GM10248 (cell line): ENCODE results near the gene DOCK1.

Experiments used
- CTCF ChIA-PET: fragments of 300-600 bp; sonication (Branson Sonifier 250); formaldehyde crosslinking; extraction: SDS; loops from one replicate; lab custom pipeline; 2021; ENCODE audit warnings: antibody characterized with exemption; lab: Yijun Ruan, JAX
- POLR2A ChIA-PET: fragments of 350-650 bp; sonication (Branson Sonifier 250); formaldehyde crosslinking; extraction: SDS; loops from one replicate; lab custom pipeline; 2020; ENCODE audit warnings: antibody characterized with exemption; lab: Yijun Ruan, JAX
- DNase-seq: peaks from one replicate; pipeline ENCODE4 v3.0.0; 2012; ENCODE audit errors: extremely low spot score
- CTCF ChIP-seq: IDR thresholded peaks from 2 replicates; pipeline ENCODE4 v1.5.1; 2012; ENCODE audit warnings: mild to moderate bottlenecking, low read depth; ENCODE audit errors: extremely low read depth, missing control alignments, control extremely low read depth

DOCK1 gene

DNA sequence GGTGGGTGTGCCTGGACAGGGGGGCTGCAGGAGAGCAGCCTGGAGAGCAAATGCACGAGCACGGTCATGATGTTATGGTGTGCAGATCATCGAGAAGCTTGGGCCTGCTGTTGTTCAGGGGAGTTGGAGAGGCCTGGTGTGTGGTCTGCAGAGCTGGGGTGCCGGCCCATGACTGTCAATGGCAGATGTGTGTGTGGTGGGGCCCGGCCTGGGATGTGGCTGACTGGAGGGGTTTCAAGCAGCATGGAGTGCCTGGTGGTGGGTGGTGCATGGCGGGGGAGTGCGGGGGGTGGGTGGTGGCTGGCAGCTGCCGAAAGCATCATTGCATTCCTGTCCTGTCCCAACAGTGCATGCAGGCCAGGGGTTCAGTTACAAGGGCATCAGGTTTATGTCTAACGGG, 122.6 kb downstream of the DOCK1 start:
- no peak for DNase-seq
- POLR2A ChIA-PET: no interaction called here
- TF ChIP-seq CTCF: no peak
- CTCF ChIA-PET: no interaction called here

- DNase-seq: no peak
- POLR2A ChIA-PET: no interaction called here
- CTCF ChIA-PET: no interaction called here
- TF ChIP-seq CTCF: no peak
Observed at GRCh38 chr10:127028556-127028955, 123.3 kb downstream of the DOCK1 start.

- ChIA-PET CTCF (no interaction called here), POLR2A (no interaction called here)
- no peak for TF ChIP-seq CTCF
- no peak for DNase-seq
Observed at GRCh38 chr10:127029061-127029460, 123.8 kb downstream of the DOCK1 start.

- DNase-seq: no peak
- POLR2A ChIA-PET: no interaction called here
- TF ChIP-seq CTCF: no peak
- CTCF ChIA-PET: interaction anchor here (1.4 kb wide), 1 partner anchor 9 kb away, joined by 5 read pairs; no protein-coding TSS in a partner anchor
Observed at GRCh38 chr10:127033216-127034033, 128.2 kb downstream of the DOCK1 start.

DNA sequence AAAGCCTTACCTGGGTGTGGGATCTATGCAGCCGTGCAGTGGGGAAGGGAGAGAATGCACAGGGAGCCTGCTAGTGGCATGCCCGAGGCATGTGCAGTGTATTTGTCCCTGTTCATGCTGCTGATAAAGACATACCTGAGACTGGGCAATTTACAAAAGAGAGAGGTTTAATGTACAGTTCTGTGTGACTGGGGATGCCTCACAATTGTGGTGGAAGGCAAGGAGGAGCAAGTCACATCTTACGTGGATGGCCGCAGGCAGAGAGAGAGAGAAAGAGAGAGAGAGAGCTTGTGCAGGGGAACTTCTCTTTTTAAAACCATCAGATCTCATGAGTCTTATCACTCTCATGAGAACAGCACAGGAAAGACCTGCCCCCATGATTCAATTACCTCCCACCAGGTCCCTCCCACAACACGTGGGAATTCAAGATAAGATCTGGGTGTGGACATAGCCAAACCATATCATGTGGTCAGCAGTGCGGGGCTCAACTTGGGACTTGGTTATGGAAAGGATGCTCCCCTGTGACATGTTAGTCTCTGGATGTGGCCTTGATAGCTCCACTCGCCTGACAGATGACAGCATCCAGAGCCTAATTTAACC, 128.9 kb downstream of the DOCK1 start:
- no peak for DNase-seq
- no peak for TF ChIP-seq CTCF
- ChIA-PET CTCF (interaction anchor here (1.4 kb wide), 1 partner anchor 10 kb away, joined by 5 read pairs; no protein-coding TSS in a partner anchor), POLR2A (no interaction called here)

DNA sequence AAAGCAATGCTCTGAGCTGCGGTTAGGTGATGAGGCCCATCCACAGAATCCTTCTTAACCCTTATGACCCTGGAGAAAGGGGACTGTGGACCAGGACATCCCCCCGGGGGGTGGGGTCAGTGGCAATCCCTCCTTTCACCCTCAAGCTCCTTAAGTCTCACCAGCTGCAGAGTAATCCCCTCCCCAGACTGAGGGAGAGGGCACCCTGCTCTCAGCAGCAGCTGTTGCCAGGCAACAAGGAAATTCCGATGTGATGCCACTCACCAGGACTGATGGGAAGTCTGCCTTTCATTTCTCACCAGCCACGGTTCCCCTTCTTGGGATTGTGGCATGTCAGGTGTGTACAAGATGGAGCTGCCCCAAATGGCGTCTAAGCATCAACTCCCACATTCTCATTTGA, 129.6 kb downstream of the DOCK1 start:
- ChIA-PET CTCF (no interaction called here), POLR2A (no interaction called here)
- no peak for TF ChIP-seq CTCF
- no peak for DNase-seq
